Stomach (tissue), 4 donors: Measurements from ENCODE around the gene KCNIP3.

Source experiments
- EP300 ChIP-seq: sonication (generic); formaldehyde crosslinking; IDR thresholded peaks from one replicate; pipeline ENCODE4 v1.6.1; 2017; ENCODE audit warnings: antibody characterized with exemption
- POLR2AphosphoS5 ChIP-seq, 3 donors: sonication (generic); formaldehyde crosslinking; IDR thresholded peaks; one replicate each; pipeline ENCODE4 v1.6.1; 2016; ENCODE audit warnings: antibody characterized with exemption in 3 of 3

DNA sequence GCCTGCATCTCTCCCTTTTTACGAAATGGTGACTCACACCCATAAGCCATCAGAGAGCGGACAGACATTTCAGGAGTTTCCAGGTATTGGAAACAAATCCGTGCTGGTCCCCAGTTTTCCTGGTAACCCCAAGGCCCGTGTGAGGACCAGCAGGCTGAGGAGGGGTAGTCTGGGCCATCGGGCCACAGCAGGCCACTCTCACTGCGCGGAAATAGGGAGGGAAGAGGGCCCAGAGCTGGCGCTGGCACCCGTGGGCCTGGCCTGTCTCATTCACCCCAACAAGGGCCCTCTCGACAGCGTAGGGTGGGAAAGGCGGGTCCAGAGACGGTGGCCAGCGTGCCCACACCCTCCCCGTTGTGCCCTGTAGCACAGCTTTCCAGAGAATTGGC is 91.7 kb downstream of the KCNIP3 start:
- no peak for TF ChIP-seq EP300
- no peak for TF ChIP-seq POLR2AphosphoS5 (IDR thresholded peaks at IDR 0.05)
